NB4 (cell line): ENCODE data around the gene REL.

ENCODE experiments used
- MYC ChIP-seq: IDR thresholded peaks from 2 replicates; pipeline ENCODE4 v1.6.1; 2011; ENCODE audit warnings: low read depth, low read length
- POLR2A ChIP-seq: IDR thresholded peaks from 2 replicates; pipeline ENCODE4 v1.6.1; 2011; ENCODE audit warnings: mild to moderate bottlenecking; ENCODE audit not compliant: insufficient read length; ENCODE audit errors: extremely low read depth
- TF ChIP-seq, protein P1 (sequence below): IDR thresholded peaks from one replicate; pipeline ENCODE4 v1.5.1; 2012; ENCODE audit warnings: low read depth, low read length
- TF ChIP-seq, protein P2 (sequence below): IDR thresholded peaks from 2 replicates; pipeline ENCODE4 v1.6.1; 2011; ENCODE audit warnings: low read depth, low read length

DNA sequence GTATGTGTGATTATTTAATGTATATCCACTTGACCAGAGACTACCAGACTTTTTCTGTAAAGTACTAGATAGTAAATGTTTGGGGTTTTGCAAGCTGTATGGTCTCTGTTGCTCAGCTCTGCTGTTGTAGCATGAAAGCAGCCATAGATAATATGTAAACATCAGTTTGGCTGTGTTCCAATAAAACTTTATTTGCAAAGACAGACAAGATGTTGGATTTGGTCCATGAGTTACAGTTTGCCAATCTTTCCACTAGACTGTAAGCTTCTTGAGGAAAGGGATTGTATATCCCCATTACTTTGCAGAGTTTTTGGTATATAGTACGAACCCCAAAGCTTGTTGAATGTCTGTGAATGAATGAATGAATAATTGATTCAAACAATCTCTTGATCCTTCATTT is 17.2 kb downstream of the REL start:
- TF ChIP-seq, protein P1, sequence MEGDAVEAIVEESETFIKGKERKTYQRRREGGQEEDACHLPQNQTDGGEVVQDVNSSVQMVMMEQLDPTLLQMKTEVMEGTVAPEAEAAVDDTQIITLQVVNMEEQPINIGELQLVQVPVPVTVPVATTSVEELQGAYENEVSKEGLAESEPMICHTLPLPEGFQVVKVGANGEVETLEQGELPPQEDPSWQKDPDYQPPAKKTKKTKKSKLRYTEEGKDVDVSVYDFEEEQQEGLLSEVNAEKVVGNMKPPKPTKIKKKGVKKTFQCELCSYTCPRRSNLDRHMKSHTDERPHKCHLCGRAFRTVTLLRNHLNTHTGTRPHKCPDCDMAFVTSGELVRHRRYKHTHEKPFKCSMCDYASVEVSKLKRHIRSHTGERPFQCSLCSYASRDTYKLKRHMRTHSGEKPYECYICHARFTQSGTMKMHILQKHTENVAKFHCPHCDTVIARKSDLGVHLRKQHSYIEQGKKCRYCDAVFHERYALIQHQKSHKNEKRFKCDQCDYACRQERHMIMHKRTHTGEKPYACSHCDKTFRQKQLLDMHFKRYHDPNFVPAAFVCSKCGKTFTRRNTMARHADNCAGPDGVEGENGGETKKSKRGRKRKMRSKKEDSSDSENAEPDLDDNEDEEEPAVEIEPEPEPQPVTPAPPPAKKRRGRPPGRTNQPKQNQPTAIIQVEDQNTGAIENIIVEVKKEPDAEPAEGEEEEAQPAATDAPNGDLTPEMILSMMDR = no peak
- no peak for TF ChIP-seq POLR2A
- no peak for TF ChIP-seq MYC
- TF ChIP-seq, protein P2, sequence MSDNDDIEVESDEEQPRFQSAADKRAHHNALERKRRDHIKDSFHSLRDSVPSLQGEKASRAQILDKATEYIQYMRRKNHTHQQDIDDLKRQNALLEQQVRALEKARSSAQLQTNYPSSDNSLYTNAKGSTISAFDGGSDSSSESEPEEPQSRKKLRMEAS = no peak
